COLO668 (cell line): ENCODE measurements around the gene HS1BP3.

Source experiments
- DNase-seq: peaks from one replicate; lab custom pipeline; 2025; ENCODE audit not compliant: unreplicated experiment; lab: John Stamatoyannopoulos, UW

The HS1BP3 gene

DNA sequence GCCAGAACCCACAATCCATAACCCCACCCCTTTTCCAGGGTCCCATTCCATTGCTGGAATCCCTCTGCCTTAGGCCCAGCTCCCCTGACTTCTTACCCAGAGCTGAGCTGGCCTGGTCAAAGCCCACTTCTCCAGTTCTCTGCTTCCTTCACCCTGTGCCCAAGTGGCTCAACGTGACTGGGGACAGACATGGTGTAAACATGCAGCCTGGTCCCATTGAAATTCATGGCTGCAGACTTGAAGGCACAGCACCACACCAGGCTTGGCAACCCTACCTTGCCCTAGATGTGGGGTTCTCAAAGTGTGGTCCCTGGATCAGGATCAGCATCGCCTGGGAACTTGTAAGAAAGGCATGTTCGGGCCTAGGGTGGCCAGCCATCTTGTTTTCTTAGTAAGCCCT lies 3.7 kb downstream of the HS1BP3 start:
- no peak for DNase-seq

DNA sequence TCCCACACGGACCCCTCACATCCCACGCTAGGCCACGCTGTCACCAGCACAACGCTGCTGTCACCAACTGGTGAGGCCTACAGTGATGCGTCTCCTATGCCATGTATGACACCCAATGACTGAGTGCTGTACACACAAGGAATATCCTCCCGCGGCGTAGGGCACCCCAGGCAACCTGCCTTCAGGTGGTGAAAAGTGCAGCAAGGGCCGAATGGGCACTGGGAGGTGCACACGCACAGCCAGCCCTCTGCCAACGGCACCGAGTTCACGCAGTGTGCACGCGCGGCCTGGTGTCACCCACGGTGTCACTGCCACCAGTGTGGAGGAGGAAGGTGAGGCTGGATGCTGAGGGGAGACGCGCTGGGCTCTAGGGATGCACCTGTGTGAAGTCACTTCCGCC lies 4.5 kb downstream of the HS1BP3 start:
- no peak for DNase-seq

DNA sequence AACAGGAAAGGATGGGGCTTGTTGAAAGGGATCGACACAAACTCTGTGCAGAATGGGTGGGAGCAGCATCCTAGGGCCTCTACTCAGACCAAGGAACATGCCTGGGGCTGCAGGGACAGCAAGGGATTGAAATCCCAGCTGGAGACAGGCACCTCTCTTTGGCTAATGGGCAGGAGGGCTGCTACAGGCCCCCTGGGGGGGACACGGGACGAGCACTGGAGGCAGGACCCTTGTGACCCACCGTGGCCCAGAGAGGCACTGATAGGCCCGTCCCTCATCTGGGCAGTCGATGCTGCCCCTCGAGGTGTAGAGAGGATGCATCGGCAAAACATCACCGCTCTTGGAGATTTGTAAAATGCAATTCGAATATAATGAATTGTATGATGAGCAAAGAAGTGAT lies 5.1 kb downstream of the HS1BP3 start:
- no peak for DNase-seq

DNA sequence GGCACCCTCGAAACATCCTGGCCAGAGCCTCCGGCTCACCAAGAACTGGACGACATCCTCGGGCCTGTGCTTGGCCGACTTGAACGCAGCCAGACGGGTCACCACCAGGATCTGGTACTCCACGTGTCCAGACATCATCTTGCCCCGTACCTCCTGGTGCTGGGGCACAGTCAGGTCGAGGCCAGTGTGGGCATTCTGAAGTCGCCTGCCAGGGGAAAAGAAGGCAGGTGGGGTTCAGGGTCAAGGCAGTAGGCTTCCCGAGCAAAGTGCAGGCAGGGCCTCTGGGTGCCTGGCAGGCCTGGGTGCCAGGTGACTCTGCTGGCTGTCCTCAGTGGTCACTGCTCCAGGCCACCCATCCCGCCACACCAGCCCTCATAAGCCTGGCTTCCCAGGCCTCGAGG lies 5.6 kb downstream of the HS1BP3 start:
- no peak for DNase-seq

DNA sequence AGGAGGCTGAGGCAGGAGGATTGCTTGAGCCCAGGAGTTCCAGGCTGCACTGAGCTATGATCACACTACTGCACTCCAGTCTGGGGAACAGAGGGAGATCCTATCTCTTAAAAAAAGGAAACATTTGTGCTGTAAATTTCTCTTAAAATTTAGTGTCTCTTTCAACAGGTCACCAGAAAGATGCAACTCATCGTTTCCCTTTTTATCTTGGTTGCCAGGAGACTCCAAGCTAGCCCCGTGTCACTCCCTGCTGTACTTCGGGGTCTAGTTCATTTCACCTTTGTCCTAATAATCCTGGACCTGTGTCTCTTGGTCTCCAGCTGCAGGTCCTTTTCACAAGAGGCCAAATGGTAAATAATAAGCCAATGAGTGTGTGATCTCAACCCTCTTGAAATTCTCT lies 7.1 kb downstream of the HS1BP3 start:
- no peak for DNase-seq

DNA sequence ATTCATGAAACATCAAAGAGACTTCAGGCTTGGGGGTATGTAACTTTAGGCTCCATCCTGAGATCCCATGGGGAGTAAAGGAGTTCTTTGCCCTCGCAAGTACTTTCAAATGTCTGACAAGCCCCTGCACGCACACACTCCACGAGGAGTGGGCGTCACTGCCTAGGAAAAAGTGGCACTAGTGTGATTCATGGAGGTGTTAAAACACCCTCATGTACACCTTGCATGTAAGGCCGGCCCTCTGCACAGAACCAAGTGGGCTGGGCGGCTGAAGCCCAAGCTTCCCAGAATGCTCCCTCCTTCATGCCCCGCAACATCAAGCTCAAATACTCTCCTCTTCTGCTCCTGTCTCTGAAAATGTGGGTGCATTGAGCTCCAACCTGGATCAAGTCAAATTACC lies 7.8 kb downstream of the HS1BP3 start:
- no peak for DNase-seq

DNA sequence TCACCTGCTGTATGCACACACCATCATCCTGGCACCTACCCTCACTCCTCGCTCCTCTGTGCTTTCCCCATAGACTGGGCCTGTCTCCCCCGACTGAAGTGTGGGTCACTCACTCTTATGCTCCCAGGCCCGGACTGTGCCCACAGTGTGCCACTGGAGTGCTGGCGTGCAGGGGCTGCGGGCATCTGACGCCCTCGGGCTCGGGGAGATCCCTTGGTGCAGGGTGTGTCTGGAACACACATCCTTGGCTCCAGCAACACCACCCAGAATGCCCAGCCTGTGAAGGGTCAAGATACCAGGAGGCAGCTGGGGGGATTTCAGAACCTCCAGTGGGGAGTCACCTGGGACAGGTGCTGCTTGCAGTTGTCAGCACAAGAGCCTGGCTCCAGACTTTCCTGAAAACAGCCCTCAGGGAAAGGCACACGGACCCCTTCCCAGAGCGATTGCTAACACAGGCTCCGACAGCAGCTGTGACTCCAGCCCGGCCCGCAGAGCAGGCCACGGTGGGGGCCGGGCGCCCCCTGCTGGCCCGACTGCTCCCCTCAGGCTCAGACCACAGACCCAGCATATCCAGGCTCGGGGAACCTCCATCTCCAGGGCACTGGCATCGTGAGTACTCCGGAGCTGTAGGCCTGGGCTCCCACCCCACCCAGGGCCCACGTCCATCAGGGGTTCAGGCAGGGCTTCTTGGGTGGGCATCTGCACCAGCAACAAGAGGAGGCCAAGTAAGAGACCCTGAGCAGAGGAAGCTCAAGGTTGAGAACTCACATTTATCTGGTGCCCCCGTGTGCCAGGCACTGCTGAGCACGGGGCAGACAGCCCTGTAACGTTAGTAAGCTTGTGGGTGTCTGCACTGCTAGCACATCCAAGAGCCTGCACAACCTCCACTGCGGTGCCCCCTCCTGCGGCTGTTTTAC lies 8.6 kb downstream of the HS1BP3 start:
- DNase-seq, result peak; percentile 75

DNA sequence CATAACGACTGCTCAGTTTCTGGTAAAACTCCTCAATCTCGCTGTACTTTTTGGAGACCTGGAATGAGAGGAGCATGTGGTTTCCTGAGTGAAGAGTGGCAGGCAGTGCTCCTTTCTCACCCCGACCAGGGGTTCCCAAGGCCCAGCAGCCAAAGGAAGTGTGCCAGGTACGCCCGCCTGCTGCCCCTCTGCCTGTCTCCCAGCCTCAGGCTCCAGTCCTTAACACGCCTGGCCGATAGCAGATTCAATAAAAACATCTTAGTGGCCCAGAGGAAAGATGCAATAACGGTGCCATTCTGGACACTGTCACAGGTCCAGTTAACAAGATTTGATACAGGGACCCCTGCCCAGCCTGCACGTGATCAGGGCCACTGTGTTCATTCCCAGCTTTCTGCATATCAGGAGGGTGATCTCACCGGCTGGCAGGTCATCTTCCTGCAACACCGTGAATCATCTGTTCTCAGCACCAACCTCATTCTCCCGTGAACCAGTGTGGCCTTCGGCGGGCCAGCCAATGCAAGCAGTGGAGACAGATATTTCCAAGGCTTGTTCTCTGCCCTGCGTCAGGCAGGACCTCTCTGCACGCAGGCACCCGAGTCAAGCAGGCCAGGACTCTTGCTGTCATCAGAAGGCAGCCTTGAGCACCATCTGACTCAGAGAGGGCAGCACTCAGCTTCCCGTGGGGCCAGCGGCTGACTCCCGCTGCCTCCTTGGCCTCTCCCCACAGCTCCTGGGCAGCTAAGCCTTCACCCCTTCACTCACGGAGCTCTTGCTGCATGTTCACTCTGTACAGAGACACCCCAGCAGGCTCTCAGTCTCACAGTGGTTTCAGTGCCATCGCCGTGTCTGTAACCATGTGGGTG lies 9.5 kb downstream of the HS1BP3 start:
- DNase-seq, result no peak

DNA sequence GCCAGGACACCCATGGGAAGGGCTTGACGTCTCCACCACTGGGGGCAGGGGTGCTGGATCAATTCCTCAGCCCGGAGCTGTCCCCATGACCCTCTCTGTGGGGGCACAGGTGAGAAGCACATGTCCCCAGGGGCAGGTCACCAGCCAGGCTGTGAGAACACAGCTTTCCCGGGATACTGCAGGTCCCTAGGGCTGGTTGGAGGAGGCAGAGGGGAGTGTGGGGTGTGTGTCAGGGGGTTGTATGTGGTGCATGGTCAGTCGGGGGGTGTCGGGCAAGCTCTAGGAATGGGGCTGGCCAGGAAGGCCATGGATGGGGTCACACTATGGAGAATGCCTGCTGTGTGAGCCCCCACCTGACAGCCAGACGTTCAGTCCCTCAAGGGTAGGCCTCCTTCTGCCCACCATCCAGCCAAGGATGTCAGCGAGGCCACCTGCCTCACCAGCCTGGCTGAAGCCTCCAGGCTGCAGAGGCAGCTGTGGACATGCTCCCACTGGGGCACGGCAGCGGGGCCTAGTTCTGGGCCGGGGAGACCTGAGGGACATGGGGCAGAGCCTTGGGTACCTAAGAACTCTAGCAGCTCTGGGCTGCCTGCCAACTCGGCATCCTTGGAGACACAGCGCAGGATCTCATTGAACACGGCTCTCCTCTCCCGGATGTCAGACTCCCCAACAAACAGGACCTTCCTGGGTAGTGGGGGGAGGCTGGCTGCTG lies 10.3 kb downstream of the HS1BP3 start:
- no peak for DNase-seq

DNA sequence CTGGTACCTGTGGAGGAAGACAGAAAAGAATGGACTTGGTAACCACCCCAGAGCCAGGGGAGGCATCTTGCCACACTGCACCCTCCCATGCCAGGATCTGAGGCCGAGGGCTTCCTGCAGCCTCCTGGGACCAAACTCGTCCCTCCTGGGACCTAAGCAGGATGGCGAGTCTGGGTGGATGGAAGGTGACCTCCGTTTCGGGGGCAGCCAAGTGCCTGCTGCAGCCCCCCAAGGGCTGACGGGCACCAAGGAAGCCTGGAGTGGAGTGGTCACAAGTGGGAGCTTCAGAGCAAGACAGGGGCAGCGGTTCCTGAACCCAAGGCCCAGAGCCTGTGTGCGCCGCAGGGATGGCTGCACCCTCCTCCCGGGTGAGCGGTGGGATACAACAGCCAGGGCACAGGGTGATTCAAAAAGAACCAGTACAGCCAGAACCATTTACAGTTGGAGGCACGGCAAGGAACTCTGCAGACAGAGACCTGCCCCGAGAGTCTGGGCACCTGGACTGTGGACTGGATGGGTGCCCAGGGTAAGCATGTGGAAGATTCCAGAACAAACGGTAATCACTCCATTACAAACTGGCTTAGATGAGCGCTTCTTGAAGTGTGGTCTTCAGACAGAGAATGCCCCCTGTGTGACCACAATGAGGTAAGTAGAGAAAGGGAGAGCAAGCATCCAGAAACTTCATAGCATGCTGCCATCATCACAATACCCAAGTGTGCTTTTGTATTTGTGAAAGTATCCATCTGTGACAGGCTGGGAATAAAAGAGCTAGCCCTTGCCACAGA lies 12.1 kb downstream of the HS1BP3 start:
- DNase-seq, result no peak

DNA sequence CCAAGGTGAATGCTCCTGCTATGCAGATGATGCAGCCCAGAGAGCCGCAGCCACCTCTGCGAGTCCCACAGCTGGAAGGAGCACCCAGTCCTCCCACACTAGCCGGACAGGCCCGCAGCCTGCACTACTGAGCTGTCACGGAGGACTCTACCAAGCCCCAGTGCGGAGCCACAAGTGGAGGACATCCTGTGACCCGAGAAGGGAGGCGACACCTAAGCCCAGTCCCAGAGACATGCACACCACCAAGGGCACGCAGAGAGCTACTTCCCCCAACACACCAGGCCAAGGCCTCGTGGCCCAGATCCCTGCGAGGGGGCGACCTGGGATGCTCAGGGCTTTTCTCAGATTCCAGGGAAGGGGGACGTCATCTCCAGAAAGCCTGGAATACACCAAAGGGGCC lies 12.9 kb downstream of the HS1BP3 start:
- DNase-seq, result no peak

DNA sequence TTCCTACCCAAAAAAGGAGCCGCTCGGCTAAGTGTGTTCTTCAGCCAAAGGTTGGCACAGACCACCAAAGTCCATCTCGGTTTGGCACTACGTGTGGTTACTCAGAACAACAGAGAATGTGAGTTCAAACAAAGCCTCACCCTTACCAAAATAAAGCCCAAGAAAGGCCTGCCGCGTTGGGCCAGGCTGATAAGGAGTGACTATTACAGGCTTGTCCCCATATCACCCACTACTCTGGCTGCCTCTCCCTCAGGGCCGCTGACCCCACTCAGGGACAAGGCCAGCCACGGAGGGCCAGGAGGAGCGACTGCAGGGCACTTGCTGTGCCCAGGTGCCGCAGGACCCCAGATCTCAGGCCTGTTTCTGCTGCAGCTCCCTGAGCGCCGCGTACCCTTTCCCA lies 13.8 kb downstream of the HS1BP3 start:
- DNase-seq, result no peak

DNA sequence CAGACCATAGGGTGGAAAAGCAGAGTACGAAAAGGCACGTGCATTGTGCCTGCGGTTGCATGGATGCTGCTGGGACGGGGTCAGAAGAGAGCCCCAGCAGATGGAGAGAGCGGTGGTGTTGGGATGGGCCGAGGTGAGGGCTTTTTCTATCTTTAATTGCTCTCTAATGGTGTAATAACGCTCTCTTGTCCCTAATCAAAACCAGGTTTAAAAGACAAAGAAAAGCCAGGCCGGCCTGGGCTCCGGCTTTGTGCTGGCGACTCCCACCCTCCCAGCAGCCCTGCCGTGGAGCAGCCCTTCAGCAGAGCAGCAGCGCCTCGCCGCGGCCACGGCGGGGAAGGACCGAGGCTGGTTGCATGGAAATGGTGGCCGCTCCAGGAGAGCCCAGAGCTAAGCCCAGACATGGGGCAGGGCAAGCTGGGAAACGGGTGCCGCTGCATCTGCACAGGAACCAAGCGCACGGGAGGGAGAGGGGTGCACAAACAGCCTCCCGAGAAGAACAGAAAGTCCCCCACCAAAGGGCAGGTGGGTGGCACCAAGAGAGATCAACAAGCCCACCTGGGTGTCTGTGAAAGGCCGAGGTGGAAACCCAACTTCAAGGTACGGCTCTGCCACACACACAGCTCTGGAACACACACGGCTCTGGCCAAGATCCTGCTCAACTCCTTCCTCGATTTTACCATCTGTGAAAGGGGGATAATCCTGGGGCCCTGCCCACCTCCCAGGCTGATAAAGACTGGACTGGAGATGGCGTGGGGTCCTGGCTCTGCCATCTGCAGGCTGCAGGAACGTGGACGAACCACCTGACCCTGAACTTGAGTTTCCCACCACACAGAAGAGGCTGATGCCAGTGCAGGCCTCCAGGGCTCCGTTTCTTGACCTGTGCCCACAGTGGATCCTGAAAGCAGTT lies 15.0 kb downstream of the HS1BP3 start:
- DNase-seq, result peak; percentile 80

DNA sequence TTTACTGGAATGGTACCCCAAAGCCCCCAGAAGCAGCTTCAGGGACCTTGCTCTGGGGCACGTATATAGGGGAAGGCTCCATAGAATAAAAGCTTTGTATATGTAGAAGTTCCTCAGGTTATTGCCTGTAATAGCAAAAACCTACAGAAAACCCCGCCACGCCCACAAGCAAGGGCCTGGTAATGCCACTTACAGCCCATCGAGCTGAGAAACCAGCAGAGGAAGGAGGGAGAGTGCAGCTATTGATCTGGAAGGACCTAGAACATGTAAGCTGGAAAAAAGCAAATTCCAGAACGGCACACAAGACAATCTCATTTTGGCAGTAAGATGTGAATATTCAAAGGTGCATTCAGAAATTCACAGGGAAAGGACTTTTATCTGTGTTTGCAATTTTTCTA lies 15.8 kb downstream of the HS1BP3 start:
- DNase-seq, result no peak

DNA sequence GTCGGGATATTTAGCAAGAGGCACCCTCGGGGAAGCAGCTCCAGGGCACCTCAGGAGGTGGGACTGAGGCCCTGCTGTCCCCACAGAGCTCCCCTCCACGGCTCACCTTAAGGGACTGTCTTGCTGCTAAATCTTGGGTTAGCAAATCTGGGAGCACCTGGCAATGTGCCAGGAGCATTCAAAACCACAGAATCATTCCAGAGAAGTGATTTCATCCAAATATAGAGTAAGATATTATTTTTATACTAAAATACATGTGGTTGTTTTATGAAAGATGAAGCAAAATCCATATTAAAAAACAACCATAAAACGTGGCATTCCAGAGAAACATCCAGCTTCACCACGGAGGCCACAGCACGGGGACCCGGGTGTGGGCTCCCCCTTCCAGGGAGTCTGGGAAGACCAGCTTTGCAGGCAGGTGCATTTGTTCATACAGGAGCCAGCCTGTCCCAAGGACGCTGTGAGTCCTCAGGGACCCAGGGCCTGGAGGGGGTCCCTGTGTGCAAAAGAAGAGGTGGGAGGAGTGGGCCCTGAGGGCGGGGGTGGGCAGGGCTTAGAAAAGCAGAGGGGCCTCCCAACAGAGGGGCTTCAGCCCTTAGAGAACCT lies 16.3 kb downstream of the HS1BP3 start:
- peak; percentile 24 for DNase-seq

DNA sequence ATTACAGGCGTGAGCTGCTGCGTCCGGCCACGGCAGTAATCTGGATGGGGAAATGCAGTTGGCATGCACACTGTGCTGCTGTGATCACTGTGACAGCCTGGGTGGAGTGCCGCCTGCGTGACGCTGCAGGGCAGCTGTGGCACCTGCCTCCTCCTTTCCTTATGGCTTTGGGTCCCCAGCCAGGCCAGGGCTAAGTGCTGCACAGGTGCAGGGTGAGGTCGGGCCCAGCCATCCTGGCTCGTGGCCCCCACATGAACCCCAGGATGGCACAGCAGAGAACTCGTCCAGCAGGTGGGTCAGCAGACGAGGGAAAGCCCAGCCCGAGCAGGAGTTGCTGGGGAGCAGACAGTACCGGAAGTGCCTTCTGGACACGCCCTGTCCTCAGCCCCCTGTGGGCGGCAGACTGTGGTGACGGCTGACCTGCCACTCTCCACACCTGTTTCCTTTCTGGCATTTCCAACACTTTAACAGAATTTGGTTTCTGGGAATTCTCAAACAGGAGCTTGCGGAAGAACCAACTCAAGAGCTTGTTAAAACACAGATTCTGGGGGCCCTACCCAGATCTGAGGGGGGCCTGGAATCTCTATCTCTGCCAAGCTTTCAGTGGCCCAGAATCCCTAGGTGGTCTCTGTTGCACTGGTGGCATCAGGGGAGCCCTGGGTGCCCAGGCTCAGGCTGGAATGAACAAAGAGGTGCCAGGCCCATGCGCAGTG lies 16.9 kb downstream of the HS1BP3 start:
- DNase-seq, result peak; percentile 83

DNA sequence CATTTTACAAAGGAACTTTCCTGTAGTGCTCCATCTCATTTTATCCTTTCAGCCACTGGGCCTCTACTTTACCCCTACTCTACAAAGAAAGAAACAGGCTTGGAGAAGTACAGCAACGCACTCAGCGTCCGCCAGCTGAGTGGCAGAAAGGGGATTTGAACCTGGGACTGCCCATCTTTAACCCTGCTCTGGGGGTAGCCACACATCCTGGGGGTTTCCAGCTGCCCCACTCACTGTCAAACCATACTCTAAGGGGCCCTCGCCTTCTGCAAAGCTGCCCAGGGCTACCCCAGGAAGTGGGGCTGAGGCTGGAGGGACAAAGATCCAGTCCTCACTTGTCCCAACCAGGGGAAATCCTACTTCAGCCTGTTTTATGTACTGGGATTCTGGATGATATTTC lies 17.9 kb downstream of the HS1BP3 start:
- no peak for DNase-seq

DNA sequence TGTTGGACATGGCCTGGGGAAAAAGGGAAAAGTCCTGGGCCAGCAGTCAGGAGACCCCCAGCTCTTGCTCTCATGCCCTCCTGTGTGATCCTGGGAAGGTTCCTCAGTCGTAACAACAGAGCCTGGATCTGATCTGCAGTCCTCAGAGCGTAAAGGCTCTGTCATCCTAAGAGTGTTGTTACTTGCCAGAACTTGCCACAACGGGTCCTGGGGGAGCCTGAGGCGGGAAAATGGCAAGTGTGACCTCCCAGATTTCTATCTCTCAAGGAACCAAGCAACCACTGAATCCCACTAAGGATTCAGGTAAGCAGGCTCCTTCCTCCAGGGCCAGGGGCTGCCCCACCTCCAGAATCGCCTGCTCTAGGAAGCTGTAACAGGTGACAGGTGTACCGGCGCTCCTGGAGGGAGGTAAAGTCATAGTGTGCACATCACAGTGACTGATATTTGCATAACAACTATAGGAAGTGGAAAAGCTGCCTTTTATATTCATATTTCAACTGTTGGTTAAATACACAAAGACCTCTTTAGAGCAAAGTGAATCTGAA lies 18.4 kb downstream of the HS1BP3 start:
- no peak for DNase-seq
